Adrenal gland (tissue), 12 donors: Measurements from ENCODE around the gene UGT2B7. TPM values are rescaled to one million over a fixed set of nuclear protein-coding genes. Genes with fewer than 3 reads are reported as not detected.

Source experiments
- DNase-seq, 7 donors: peaks; one replicate each; pipeline ENCODE4 v3.0.0-alpha.2; 2019 to 2020
- H3K27ac ChIP-seq, 5 donors: fragments of 200-600 bp; sonication (generic) in 4 of 5; 1 replicate in 3 of 5; 2 replicates in 2 of 5; pipeline versions ENCODE4 v1.5.1 to v1.8.0; 2016 to 2020; ENCODE audit warnings: mild to moderate bottlenecking in 1 of 5
- H3K27me3 ChIP-seq: fragments of 200-600 bp; 2 replicates; pipeline ENCODE4 v1.8.0; 2021
- H3K36me3 ChIP-seq, 2 donors: fragments of 200-600 bp; replicated peaks in 1 of 2; 1 replicate in 1 of 2; 2 replicates in 1 of 2; pipeline versions ENCODE4 v1.5.1 to v1.8.0; 2018 to 2022
- H3K4me1 ChIP-seq, 2 donors: fragments of 200-600 bp; replicated peaks in 1 of 2; 1 replicate in 1 of 2; 2 replicates in 1 of 2; pipeline versions ENCODE4 v1.5.1 to v1.8.0; 2018 to 2021
- H3K4me3 ChIP-seq, 4 donors: fragments of 200-600 bp; sonication (generic) in 3 of 4; one replicate each; pipeline ENCODE4 v1.5.1; 2016 to 2018
- H3K9me3 ChIP-seq, 3 donors: fragments of 200-600 bp; sonication (generic) in 1 of 3; replicated peaks in 1 of 3; 1 replicate in 2 of 3; 2 replicates in 1 of 3; pipeline versions ENCODE4 v1.5.1 to v1.8.0; 2016 to 2021
- POLR2A ChIP-seq, 2 donors: fragments of 450-650 bp; IDR thresholded peaks; one replicate each; pipeline ENCODE4 v1.6.1; 2017; ENCODE audit warnings: antibody characterized with exemption in 2 of 2, mild to moderate bottlenecking in 2 of 2, moderate library complexity in 1 of 2
- WGBS, 4 donors: extraction: QIAGEN DNeasy Blood & Tissue Kit in 2 of 4; methylation state at CpG; one replicate each; pipeline versions ENCODE4 v1.1.5 to v1.1.7; 2013 to 2017; 5-methylcytosine and 5-hydroxymethylcytosine counted together
- intact Hi-C, 2 donors: fragments of 100-400 bp; cut with DNase I; formaldehyde crosslinking; loops; one replicate each; pipeline versions ENCODE4 v1.14.1 to v1.15.0; 2022 to 2023
- polyA plus RNA-seq, 3 donors: library from polyadenylated mRNA; stranded (reverse); fragments of 200-250 nt in 2 of 3; fragments of 350-450 nt in 1 of 3; fragmentation: Illumina TruSeq in 1 of 3; extraction: RNeasy Lipid Tissue Mini Kit (QIAGEN cat#74804) in 1 of 3; gene quantifications; one replicate each; pipeline ENCODE4 v1.2.3, GENCODE V29; 2013 to 2014
- total RNA-seq, 9 donors: library from RNA; depleted of rRNA in 4 of 9; stranded (reverse); fragments of >200 nt in 4 of 9; fragments of 120-200 nt in 1 of 9; fragmentation: NEBNext Ultra II Directional in 1 of 9; extraction: Animal tissue kit (Norgen Biotek cat#: 25700) in 1 of 9; gene quantifications; one replicate each; pipeline versions ENCODE4 v1.1.0 to v1.2.4, GENCODE V29; 2013 to 2023
- TF ChIP-seq, protein P1 (sequence below), 6 experiments: fragments of 450-650 bp in 4 of 6; fragments of 200-600 bp in 2 of 6; sonication (generic) in 1 of 6; IDR thresholded peaks; 1 replicate in 5 of 6; 2 replicates in 1 of 6; pipeline versions ENCODE4 v1.5.1 to v1.8.0; 2016 to 2021; ENCODE audit warnings: antibody characterized with exemption in 6 of 6, mild to moderate bottlenecking in 2 of 6, moderate library complexity in 1 of 6
- donor health status: healthy with polysubstance abuse.
- donor health status: Bipolar disorder and iron deficiency.
- donor health status: DM: yes; HTN: yes; CAD: no.
- donor health status: DM: no; HTN: no; CAD: no.
- donor health status: DM: no; HTN: no; CAD: no.
- donor health status: DM: yes; HTN: yes; CAD: no.

Gene UGT2B7
- total and polyA plus RNA-seq, 12 donors: 0.07 to 0.23 TPM; not detected in 10

- no peak overlapping the region for H3K27ac ChIP-seq
- H3K36me3 ChIP-seq: no peaks in the 10 kb centered on the region
- intact Hi-C loops: no loop called here
- H3K4me1 ChIP-seq: no peaks in the 10 kb centered on the region
- 73 to 81% (median 79%) methylated on average over 2 of the region's 2 CpGs for WGBS, 4 donors
- no peak for DNase-seq
- TF ChIP-seq, protein P1, sequence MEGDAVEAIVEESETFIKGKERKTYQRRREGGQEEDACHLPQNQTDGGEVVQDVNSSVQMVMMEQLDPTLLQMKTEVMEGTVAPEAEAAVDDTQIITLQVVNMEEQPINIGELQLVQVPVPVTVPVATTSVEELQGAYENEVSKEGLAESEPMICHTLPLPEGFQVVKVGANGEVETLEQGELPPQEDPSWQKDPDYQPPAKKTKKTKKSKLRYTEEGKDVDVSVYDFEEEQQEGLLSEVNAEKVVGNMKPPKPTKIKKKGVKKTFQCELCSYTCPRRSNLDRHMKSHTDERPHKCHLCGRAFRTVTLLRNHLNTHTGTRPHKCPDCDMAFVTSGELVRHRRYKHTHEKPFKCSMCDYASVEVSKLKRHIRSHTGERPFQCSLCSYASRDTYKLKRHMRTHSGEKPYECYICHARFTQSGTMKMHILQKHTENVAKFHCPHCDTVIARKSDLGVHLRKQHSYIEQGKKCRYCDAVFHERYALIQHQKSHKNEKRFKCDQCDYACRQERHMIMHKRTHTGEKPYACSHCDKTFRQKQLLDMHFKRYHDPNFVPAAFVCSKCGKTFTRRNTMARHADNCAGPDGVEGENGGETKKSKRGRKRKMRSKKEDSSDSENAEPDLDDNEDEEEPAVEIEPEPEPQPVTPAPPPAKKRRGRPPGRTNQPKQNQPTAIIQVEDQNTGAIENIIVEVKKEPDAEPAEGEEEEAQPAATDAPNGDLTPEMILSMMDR (IDR thresholded peaks at IDR 0.05): no peak
- TF ChIP-seq POLR2A (IDR thresholded peaks at IDR 0.05): no peak
- no peaks in the 10 kb centered on the region for H3K9me3 ChIP-seq
- no peak overlapping the region for H3K4me3 ChIP-seq
- H3K27me3 ChIP-seq: no peaks in the 10 kb centered on the region
Measured at GRCh38 chr4:69115851-69116213, 19.6 kb downstream of the UGT2B7 start.

DNA sequence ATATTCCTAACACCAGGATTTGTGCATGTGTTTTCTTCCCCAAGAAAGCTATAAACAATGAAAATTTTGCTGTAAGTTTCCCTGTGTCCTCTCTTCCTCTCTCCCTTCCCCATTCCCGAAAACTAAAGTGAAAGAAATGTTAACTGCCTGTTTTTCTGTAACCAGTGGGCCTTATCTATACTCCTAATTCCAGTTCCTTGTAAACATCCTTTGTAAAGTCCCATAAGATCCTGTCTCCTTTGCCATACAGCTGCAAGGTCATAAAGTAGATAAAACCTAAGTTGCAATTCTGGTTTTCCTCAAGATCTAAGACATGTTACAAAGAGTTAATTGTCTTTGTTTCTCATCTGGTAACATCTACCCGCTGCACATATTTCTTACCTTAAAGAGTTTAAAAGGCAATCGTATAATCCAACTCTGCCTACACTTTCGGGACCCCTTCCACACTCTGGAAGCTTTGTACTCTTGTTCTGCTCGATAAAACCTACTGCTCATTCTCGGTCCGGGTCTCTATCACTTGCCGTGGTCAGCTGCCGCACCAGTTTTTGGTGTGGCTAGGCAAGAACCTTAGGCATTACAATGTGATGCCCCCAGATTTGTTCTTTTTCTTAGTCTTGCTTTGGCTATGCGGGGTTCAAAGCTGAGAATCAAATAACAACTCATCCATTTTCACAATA is 20.5 kb downstream of the UGT2B7 start:
- Histone ChIP-seq H3K4me1 (no peaks in the 10 kb centered on the region), H3K9me3 (no peaks in the 10 kb centered on the region), H3K27me3 (no peaks in the 10 kb centered on the region), H3K4me3 (no peak overlapping the region), H3K36me3 (no peaks in the 10 kb centered on the region), H3K27ac (no peak overlapping the region)
- TF ChIP-seq POLR2A (IDR thresholded peaks at IDR 0.05): no peak
- TF ChIP-seq, protein P1 (IDR thresholded peaks at IDR 0.05): no peak
- WGBS, 4 donors: 72 to 83% (median 80%) methylated on average over 10 of the region's 10 CpGs
- DNase-seq: no peak
- intact Hi-C loops: no loop called here

DNA sequence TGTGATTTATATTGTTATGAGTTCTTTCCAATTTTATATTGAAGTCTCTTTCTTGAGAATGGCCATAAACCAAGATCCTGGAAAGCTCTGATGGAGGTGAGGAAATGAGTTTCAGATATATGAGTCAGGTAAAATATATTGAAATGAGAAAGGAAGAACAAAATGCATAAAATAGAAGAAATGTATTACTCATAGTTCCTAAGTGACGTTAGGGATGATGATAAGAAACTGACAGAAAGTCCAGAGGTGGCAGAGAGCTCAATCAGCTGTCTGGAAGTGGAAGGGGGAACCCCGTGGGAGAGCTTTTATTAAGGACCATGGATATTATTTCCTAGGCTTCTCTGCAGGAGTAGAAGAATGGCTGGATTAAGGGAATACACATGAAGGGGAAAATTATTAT is 24.6 kb downstream of the UGT2B7 start:
- Histone ChIP-seq H3K27me3 (no peaks in the 10 kb centered on the region), H3K4me3 (no peak overlapping the region), H3K27ac (no peak overlapping the region), H3K9me3 (no peaks in the 10 kb centered on the region), H3K36me3 (no peaks in the 10 kb centered on the region), H3K4me1 (no peaks in the 10 kb centered on the region)
- no peak for DNase-seq
- intact Hi-C loops: no loop called here
- TF ChIP-seq, protein P1 (IDR thresholded peaks at IDR 0.05): no peak
- TF ChIP-seq POLR2A (IDR thresholded peaks at IDR 0.05): no peak
- 48 to 69% (median 59%) methylated on average over 2 of the region's 2 CpGs for WGBS, 4 donors

DNA sequence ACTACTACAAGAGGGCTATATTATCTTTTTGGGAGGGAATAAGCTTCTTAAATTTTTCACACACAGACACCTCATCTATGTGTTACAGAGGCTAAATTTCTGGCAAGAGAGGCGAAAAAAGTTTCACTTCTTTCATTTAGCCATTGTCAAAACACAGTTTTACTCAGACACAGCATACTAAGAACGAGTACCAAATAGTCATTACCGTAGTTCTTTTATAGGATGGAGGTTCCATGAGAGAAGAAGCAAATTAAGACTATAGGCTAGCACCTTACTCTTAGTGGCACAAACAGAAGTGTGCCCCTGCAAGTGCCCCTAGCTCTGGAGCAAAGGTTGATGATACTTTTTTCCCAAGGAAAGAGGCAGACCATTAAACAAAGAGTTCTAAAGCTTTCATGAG is 26.2 kb downstream of the UGT2B7 start:
- Histone ChIP-seq H3K4me3 (no peak overlapping the region), H3K36me3 (no peaks in the 10 kb centered on the region), H3K4me1 (no peaks in the 10 kb centered on the region), H3K27ac (no peak overlapping the region), H3K9me3 (no peaks in the 10 kb centered on the region), H3K27me3 (no peaks in the 10 kb centered on the region)
- WGBS, 4 donors: 46 to 60% (median 50%) methylated on average over 3 of the region's 3 CpGs
- no peak for DNase-seq
- intact Hi-C loops: no loop called here
- TF ChIP-seq POLR2A (IDR thresholded peaks at IDR 0.05): no peak
- TF ChIP-seq, protein P1 (IDR thresholded peaks at IDR 0.05): no peak
